ENCODE results near the gene NR0B1. TPM values are rescaled to one million over a fixed set of nuclear protein-coding genes. Genes with fewer than 3 reads are reported as not detected.

The NR0B1 gene
- total RNA-seq: under 1 TPM in 3 of 8 experiments, not detected in 5; 0.32 to 0.95 (median 0.43) TPM

- Histone ChIP-seq H3K4me1 (replicated peaks in 1 of 2) (no peaks in the 10 kb centered on the region), H3K4me3 (peak within 1 kb of the TSS; percentile 31 to 41 (median 38)), H3K27ac (no peak within 1 kb of the TSS)
- peak in 6 of 8 experiments; percentile 40 to 80 (median 76) for ATAC-seq (replicated peaks in 6 of 8)
- 18% methylated on average over 10 of the region's 46 CpGs; no CpG with 5 or more reads in 9 of the 10 experiments for WGBS, 10 experiments
- in situ Hi-C loops (cut with MboI; ENCODE audit: low pct_unique_long_range_greater_than_20kb in 2 of 9, low sequenced_read_pairs in 9 of 9, unreplicated experiment in 9 of 9): no loop called here
Observed at GRCh38 chrX:30309139-30309571, at the start of gene NR0B1. TSS of gene NR0B1 (minus strand) at chrX:30309390. CDS start at chrX:30309363, 27 bp downstream.

- Histone ChIP-seq H3K27ac (no peak overlapping the region), H3K4me1 (replicated peaks in 1 of 2) (no peaks in the 10 kb centered on the region), H3K4me3 (no peak overlapping the region)
- in situ Hi-C loops (cut with MboI; ENCODE audit: low pct_unique_long_range_greater_than_20kb in 2 of 9, low sequenced_read_pairs in 9 of 9, unreplicated experiment in 9 of 9): no loop called here
- no peak for ATAC-seq (replicated peaks in 6 of 8)
Observed at GRCh38 chrX:30349946-30350345, 40.8 kb upstream of the NR0B1 start.

- no peak for ATAC-seq (replicated peaks in 6 of 8)
- Histone ChIP-seq H3K4me1 (replicated peaks in 1 of 2) (no peaks in the 10 kb centered on the region), H3K27ac (no peak overlapping the region), H3K4me3 (no peak overlapping the region)
- 32 to 40% (median 33%) methylated on average over 1 to 4 of the region's 4 CpGs; no CpG with 5 or more reads in 7 of the 10 experiments for WGBS, 10 experiments
- in situ Hi-C loops (cut with MboI; ENCODE audit: low pct_unique_long_range_greater_than_20kb in 2 of 9, low sequenced_read_pairs in 9 of 9, unreplicated experiment in 9 of 9): no loop called here
Observed at GRCh38 chrX:30343206-30343605, 34.0 kb upstream of the NR0B1 start.

- 17 to 100% (median 79%) methylated on average over 1 to 3 of the region's 7 CpGs; no CpG with 5 or more reads in 6 of the 10 experiments for WGBS, 10 experiments
Observed at GRCh38 chrX:30340753-30341152, 31.6 kb upstream of the NR0B1 start.

GRCh38 chrX:30327762-30328161 is 18.6 kb upstream of the NR0B1 start:
- Histone ChIP-seq H3K4me3 (no peak overlapping the region), H3K27ac (no peak overlapping the region), H3K4me1 (replicated peaks in 1 of 2) (no peaks in the 10 kb centered on the region)
- no peak for ATAC-seq (replicated peaks in 6 of 8)
- in situ Hi-C loops (cut with MboI; ENCODE audit: low pct_unique_long_range_greater_than_20kb in 2 of 9, low sequenced_read_pairs in 9 of 9, unreplicated experiment in 9 of 9): no loop called here
- 4 to 100% (median 52%) methylated on average over 1 to 4 of the region's 4 CpGs; no CpG with 5 or more reads in 3 of the 10 experiments for WGBS, 10 experiments

More at GRCh38 chrX:30340753-30341152, 31.6 kb upstream of the NR0B1 start:
- Histone ChIP-seq H3K27ac (no peak overlapping the region), H3K4me1 (replicated peaks in 1 of 2) (no peaks in the 10 kb centered on the region), H3K4me3 (no peak overlapping the region)
- in situ Hi-C loops (cut with MboI; ENCODE audit: low pct_unique_long_range_greater_than_20kb in 2 of 9, low sequenced_read_pairs in 9 of 9, unreplicated experiment in 9 of 9): no loop called here
- ATAC-seq (replicated peaks in 6 of 8): no peak

- in situ Hi-C loops (cut with MboI; ENCODE audit: low pct_unique_long_range_greater_than_20kb in 2 of 9, low sequenced_read_pairs in 9 of 9, unreplicated experiment in 9 of 9): no loop called here
- WGBS, 10 experiments: 50 to 83% methylated on average over 1 of the region's 1 CpG; no CpG with 5 or more reads in 8 of the 10 experiments
- Histone ChIP-seq H3K4me1 (replicated peaks in 1 of 2) (no peaks in the 10 kb centered on the region), H3K27ac (no peak overlapping the region), H3K4me3 (no peak overlapping the region)
- ATAC-seq (replicated peaks in 6 of 8): no peak
Observed at GRCh38 chrX:30317308-30317707, 8.1 kb upstream of the NR0B1 start.

- 37 to 100% (median 55%) methylated on average over 1 to 3 of the region's 3 CpGs; no CpG with 5 or more reads in 6 of the 10 experiments for WGBS, 10 experiments
- Histone ChIP-seq H3K4me1 (replicated peaks in 1 of 2) (no peaks in the 10 kb centered on the region), H3K4me3 (no peak overlapping the region), H3K27ac (no peak overlapping the region)
- in situ Hi-C loops (cut with MboI; ENCODE audit: low pct_unique_long_range_greater_than_20kb in 2 of 9, low sequenced_read_pairs in 9 of 9, unreplicated experiment in 9 of 9): no loop called here
- no peak for ATAC-seq (replicated peaks in 6 of 8)
Observed at GRCh38 chrX:30313322-30313721, 4.1 kb upstream of the NR0B1 start.

- Histone ChIP-seq H3K4me3 (no peak overlapping the region), H3K4me1 (replicated peaks in 1 of 2) (no peaks in the 10 kb centered on the region), H3K27ac (no peak overlapping the region)
- ATAC-seq (replicated peaks in 6 of 8): no peak
- in situ Hi-C loops (cut with MboI; ENCODE audit: low pct_unique_long_range_greater_than_20kb in 2 of 9, low sequenced_read_pairs in 9 of 9, unreplicated experiment in 9 of 9): no loop called here
- 5 to 100% (median 92%) methylated on average over 1 to 5 of the region's 5 CpGs; no CpG with 5 or more reads in 4 of the 10 experiments for WGBS, 10 experiments
Observed at GRCh38 chrX:30312858-30313257, 3.7 kb upstream of the NR0B1 start.

- ATAC-seq (replicated peaks in 6 of 8): no peak
- in situ Hi-C loops (cut with MboI; ENCODE audit: low pct_unique_long_range_greater_than_20kb in 2 of 9, low sequenced_read_pairs in 9 of 9, unreplicated experiment in 9 of 9): no loop called here
- H3K4me3 ChIP-seq: no peak overlapping the region
- WGBS, 10 experiments: 0 to 100% (median 57%) methylated on average over 1 to 5 of the region's 5 CpGs; no CpG with 5 or more reads in 5 of the 10 experiments
- no peak overlapping the region for H3K27ac ChIP-seq
- H3K4me1 ChIP-seq (replicated peaks in 1 of 2): no peaks in the 10 kb centered on the region
Observed at GRCh38 chrX:30310429-30311206, 1.4 kb upstream of the NR0B1 start.

GRCh38 chrX:30308263-30309138 is 689 bp downstream of the NR0B1 start:
- Histone ChIP-seq H3K27ac (no peak overlapping the region), H3K4me1 (replicated peaks in 1 of 2) (no peaks in the 10 kb centered on the region), H3K4me3 (peak overlapping the region; percentile 31 to 41 (median 38))
- WGBS, 10 experiments: 17 to 20% methylated on average over 1 to 2 of the region's 71 CpGs; no CpG with 5 or more reads in 8 of the 10 experiments
- peak in 7 of 8 experiments; percentile 44 to 82 (median 75) for ATAC-seq (replicated peaks in 6 of 8)
- in situ Hi-C loops (cut with MboI; ENCODE audit: low pct_unique_long_range_greater_than_20kb in 2 of 9, low sequenced_read_pairs in 9 of 9, unreplicated experiment in 9 of 9): no loop called here

GRCh38 chrX:30307466-30307865 is 1.7 kb downstream of the NR0B1 start:
- in situ Hi-C loops (cut with MboI; ENCODE audit: low pct_unique_long_range_greater_than_20kb in 2 of 9, low sequenced_read_pairs in 9 of 9, unreplicated experiment in 9 of 9): no loop called here
- Histone ChIP-seq H3K4me1 (replicated peaks in 1 of 2) (no peaks in the 10 kb centered on the region), H3K4me3 (no peak overlapping the region), H3K27ac (no peak overlapping the region)
- no peak for ATAC-seq (replicated peaks in 6 of 8)
- 44 to 100% methylated on average over 1 of the region's 1 CpG; no CpG with 5 or more reads in 8 of the 10 experiments for WGBS, 10 experiments

GRCh38 chrX:30304866-30305265 is 4.3 kb downstream of the NR0B1 start:
- H3K4me3 ChIP-seq: no peak overlapping the region
- ATAC-seq (replicated peaks in 6 of 8): no peak
- WGBS, 10 experiments: 21 to 95% (median 77%) methylated on average over 2 to 6 of the region's 6 CpGs; no CpG with 5 or more reads in 5 of the 10 experiments
- no peak overlapping the region for H3K27ac ChIP-seq
- in situ Hi-C loops (cut with MboI; ENCODE audit: low pct_unique_long_range_greater_than_20kb in 2 of 9, low sequenced_read_pairs in 9 of 9, unreplicated experiment in 9 of 9): no loop called here
- H3K4me1 ChIP-seq (replicated peaks in 1 of 2): no peaks in the 10 kb centered on the region

- peak in 2 of 8 experiments; percentile 26 to 67 for ATAC-seq (replicated peaks in 6 of 8)
- Histone ChIP-seq H3K4me3 (no peak overlapping the region), H3K4me1 (replicated peaks in 1 of 2) (no peaks in the 10 kb centered on the region), H3K27ac (no peak overlapping the region)
- 0 to 50% (median 28%) methylated on average over 1 to 4 of the region's 6 CpGs; no CpG with 5 or more reads in 6 of the 10 experiments for WGBS, 10 experiments
- in situ Hi-C loops (cut with MboI; ENCODE audit: low pct_unique_long_range_greater_than_20kb in 2 of 9, low sequenced_read_pairs in 9 of 9, unreplicated experiment in 9 of 9): no loop called here
Observed at GRCh38 chrX:30302956-30303355, 6.2 kb downstream of the NR0B1 start.

All from motor neuron (in vitro differentiated cells).